Activated naive CD4-positive, alpha-beta T cell treated with anti-CD3 and anti-CD28 coated beads for 36 hours (primary cell): Measurements from ENCODE around the gene HFM1. TPM values are rescaled to one million over a fixed set of nuclear protein-coding genes. Genes with fewer than 3 reads are reported as not detected.

Source experiments
- CTCF ChIA-PET: fragments of 350-600 bp; sonication (Branson Sonifier 250); formaldehyde crosslinking; loops from one replicate; lab custom pipeline; 2021; ENCODE audit warnings: antibody characterized with exemption; lab: Charles Lee
- DNase-seq: peaks from one replicate; pipeline ENCODE4 v3.0.0-alpha.2; 2020
- H3K27ac Mint-ChIP-seq: one replicate; pipeline ENCODE4 v1.8.0; 2021; ENCODE audit warnings: mild to moderate bottlenecking, mixed read lengths
- H3K27me3 Mint-ChIP-seq: one replicate; pipeline ENCODE4 v1.8.0; 2021; ENCODE audit warnings: low read depth, mixed read lengths
- H3K36me3 Mint-ChIP-seq: one replicate; pipeline ENCODE4 v1.8.0; 2021; ENCODE audit warnings: low read depth, mixed read lengths
- H3K4me1 Mint-ChIP-seq: one replicate; pipeline ENCODE4 v1.8.0; 2021; ENCODE audit warnings: low read depth, mixed read lengths
- H3K4me3 Mint-ChIP-seq: one replicate; pipeline ENCODE4 v1.8.0; 2021; ENCODE audit warnings: mild to moderate bottlenecking, moderate library complexity, mixed read lengths
- H3K9me3 Mint-ChIP-seq: one replicate; pipeline ENCODE4 v1.8.0; 2021; ENCODE audit warnings: mixed read lengths
- intact Hi-C: fragments of 100-400 bp; cut with micrococcal nuclease; formaldehyde crosslinking; loops from one replicate; pipeline ENCODE4 v1.15.1; 2023
- total RNA-seq, 2 experiments: library from RNA; stranded (reverse); gene quantifications; one replicate each; pipeline ENCODE4 v1.2.3, GENCODE V29; 2021

The HFM1 gene
- total RNA-seq, 2 experiments from 2014 or later, result not detected

DNA sequence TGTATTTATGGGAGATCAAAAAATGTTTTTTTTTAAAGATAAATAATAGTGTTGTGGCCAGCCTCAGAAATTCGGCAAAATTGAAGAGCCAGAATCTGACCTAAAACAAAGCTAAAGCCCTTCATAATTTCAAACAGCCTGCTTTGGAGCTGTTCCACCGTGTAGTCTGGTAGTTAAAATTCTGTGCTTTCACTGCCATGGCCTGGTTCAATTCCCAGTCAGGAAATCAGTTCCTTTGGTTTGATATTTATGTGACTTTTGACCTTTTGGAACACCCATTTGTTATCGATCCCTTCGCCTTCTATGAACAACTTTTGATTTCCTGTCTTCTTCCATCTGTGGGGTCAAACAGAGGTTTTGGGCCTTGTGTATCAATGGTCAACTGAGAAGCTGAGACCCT is 179.8 kb downstream of the HFM1 start:
- intact Hi-C loops, result no loop called here

DNA sequence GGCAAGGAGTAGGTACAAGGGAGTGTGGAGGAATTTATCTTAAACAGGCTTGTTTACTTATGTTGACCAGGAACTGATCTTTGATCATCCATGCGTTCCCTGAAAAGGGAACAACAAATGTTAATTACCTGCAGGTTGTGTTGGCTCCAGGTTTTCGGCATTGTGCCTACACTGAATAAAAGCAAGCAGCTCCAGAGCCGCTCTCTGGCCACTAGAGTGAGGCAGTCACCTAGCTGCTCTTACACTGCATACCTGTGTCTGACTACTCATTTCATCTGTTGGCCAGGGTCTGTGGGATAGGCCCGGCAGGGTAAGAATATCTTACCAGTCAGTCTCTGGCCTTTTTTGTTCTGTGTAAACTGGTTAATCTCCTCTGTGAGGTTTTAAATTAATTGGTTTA is 183.6 kb downstream of the HFM1 start:
- Mint-ChIP-seq H3K4me1 (no peaks in the 10 kb centered on the region), H3K27ac (no peak overlapping the region), H3K36me3 (no peaks in the 10 kb centered on the region), H3K27me3 (no peaks in the 10 kb centered on the region), H3K9me3 (peaks cover 14% of the 10 kb centered on the region), H3K4me3 (no peak overlapping the region)
- DNase-seq, result no peak
- CTCF ChIA-PET, result no interaction called here
- intact Hi-C loops, result no loop called here

More for the DNA sequence above, 179.8 kb downstream of the HFM1 start:
- no peaks in the 10 kb centered on the region for H3K4me1 Mint-ChIP-seq
- no peaks in the 10 kb centered on the region for H3K27me3 Mint-ChIP-seq
- peaks cover 5% of the 10 kb centered on the region for H3K9me3 Mint-ChIP-seq
- CTCF ChIA-PET, result no interaction called here
- no peak overlapping the region for H3K27ac Mint-ChIP-seq
- no peak for DNase-seq
- H3K4me3 Mint-ChIP-seq, result no peak overlapping the region
- H3K36me3 Mint-ChIP-seq, result no peaks in the 10 kb centered on the region

GRCh38 chr1:91217911-91218310 is 186.7 kb downstream of the HFM1 start:
- Mint-ChIP-seq H3K27ac (no peak overlapping the region), H3K4me1 (no peaks in the 10 kb centered on the region), H3K4me3 (no peak overlapping the region), H3K9me3 (peaks cover 14% of the 10 kb centered on the region), H3K36me3 (no peaks in the 10 kb centered on the region), H3K27me3 (no peaks in the 10 kb centered on the region)
- CTCF ChIA-PET, result no interaction called here
- intact Hi-C loops, result no loop called here
- no peak for DNase-seq

Other genes starting within 250 kb of the HFM1 start
- 10 to 100 TPM; 27.0 TPM for gene CDC7, start 96.0 kb upstream of the HFM1 start, total RNA-seq